Panc1 (cell line): ENCODE measurements around the gene TGM1.

Source experiments
- TCF7L2 ChIP-seq: IDR thresholded peaks from 2 replicates; pipeline ENCODE4 v1.6.1; 2011; ENCODE audit warnings: mild to moderate bottlenecking, low read depth, low read length, inconsistent platforms
- TF ChIP-seq, protein P1 (sequence below): fragments of 450-650 bp; IDR thresholded peaks from 2 replicates; pipeline ENCODE4 v1.5.1; 2017; ENCODE audit warnings: mild to moderate bottlenecking

DNA sequence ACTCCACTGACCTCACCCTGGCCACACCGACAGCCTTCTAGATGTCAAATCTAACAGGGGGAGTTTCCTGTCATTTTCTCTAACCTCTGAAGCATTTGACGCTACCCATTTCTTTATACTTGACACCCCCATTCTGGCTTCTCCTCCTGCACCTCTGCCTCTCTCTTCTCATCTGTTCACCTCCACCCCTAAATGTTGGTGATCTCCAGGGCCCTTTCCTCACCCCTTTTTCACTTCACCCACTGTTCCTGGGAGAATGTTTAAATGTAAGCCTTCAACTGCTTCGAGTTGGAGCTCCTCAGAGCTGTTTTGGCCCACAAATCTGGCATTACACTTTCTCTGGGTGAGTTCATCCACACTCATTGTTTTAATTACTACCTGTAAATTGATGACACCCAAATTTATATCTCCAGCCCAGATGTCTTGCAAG lies 8.9 kb upstream of the TGM1 start:
- TF ChIP-seq TCF7L2, result no peak
- TF ChIP-seq, protein P1, sequence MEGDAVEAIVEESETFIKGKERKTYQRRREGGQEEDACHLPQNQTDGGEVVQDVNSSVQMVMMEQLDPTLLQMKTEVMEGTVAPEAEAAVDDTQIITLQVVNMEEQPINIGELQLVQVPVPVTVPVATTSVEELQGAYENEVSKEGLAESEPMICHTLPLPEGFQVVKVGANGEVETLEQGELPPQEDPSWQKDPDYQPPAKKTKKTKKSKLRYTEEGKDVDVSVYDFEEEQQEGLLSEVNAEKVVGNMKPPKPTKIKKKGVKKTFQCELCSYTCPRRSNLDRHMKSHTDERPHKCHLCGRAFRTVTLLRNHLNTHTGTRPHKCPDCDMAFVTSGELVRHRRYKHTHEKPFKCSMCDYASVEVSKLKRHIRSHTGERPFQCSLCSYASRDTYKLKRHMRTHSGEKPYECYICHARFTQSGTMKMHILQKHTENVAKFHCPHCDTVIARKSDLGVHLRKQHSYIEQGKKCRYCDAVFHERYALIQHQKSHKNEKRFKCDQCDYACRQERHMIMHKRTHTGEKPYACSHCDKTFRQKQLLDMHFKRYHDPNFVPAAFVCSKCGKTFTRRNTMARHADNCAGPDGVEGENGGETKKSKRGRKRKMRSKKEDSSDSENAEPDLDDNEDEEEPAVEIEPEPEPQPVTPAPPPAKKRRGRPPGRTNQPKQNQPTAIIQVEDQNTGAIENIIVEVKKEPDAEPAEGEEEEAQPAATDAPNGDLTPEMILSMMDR, result no peak
